Measurements from ENCODE around the gene IDI2. TPM values are rescaled to one million over a fixed set of nuclear protein-coding genes. Genes with fewer than 3 reads are reported as not detected.

The IDI2 gene
- total RNA-seq, 1 donor from 2014 or later, result not detected

DNA sequence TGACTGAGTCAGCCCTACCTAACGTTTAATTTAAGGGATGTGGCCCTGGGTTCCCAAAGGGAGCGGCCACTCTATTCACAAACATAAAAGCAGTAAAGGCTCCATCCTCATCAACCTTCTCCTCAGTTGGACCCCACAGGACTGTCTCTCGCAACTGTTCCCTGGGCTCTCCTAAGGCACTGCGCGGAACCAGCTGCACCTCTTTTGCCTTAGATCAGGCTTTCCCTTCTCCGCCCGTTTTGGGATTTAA, 38.1 kb downstream of the IDI2 start:
- Mint-ChIP-seq H3K27me3 (ENCODE audit: unreplicated experiment) (peaks cover 8% of the 10 kb centered on the region), H3K36me3 (ENCODE audit: low read depth, unreplicated experiment) (peaks cover 4% of the 10 kb centered on the region), H3K4me1 (ENCODE audit: unreplicated experiment) (peaks cover 16% of the 10 kb centered on the region), H3K27ac (ENCODE audit: unreplicated experiment) (peak overlapping the region; percentile 61), H3K4me3 (ENCODE audit: unreplicated experiment) (peak overlapping the region; percentile 99), H3K9me3 (ENCODE audit: unreplicated experiment) (no peaks in the 10 kb centered on the region)
- TF ChIP-seq, protein P1, sequence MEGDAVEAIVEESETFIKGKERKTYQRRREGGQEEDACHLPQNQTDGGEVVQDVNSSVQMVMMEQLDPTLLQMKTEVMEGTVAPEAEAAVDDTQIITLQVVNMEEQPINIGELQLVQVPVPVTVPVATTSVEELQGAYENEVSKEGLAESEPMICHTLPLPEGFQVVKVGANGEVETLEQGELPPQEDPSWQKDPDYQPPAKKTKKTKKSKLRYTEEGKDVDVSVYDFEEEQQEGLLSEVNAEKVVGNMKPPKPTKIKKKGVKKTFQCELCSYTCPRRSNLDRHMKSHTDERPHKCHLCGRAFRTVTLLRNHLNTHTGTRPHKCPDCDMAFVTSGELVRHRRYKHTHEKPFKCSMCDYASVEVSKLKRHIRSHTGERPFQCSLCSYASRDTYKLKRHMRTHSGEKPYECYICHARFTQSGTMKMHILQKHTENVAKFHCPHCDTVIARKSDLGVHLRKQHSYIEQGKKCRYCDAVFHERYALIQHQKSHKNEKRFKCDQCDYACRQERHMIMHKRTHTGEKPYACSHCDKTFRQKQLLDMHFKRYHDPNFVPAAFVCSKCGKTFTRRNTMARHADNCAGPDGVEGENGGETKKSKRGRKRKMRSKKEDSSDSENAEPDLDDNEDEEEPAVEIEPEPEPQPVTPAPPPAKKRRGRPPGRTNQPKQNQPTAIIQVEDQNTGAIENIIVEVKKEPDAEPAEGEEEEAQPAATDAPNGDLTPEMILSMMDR (IDR thresholded peaks at IDR 0.05; ENCODE audit: unreplicated experiment), result no peak
- no peak for DNase-seq (ENCODE audit: low spot score)

DNA sequence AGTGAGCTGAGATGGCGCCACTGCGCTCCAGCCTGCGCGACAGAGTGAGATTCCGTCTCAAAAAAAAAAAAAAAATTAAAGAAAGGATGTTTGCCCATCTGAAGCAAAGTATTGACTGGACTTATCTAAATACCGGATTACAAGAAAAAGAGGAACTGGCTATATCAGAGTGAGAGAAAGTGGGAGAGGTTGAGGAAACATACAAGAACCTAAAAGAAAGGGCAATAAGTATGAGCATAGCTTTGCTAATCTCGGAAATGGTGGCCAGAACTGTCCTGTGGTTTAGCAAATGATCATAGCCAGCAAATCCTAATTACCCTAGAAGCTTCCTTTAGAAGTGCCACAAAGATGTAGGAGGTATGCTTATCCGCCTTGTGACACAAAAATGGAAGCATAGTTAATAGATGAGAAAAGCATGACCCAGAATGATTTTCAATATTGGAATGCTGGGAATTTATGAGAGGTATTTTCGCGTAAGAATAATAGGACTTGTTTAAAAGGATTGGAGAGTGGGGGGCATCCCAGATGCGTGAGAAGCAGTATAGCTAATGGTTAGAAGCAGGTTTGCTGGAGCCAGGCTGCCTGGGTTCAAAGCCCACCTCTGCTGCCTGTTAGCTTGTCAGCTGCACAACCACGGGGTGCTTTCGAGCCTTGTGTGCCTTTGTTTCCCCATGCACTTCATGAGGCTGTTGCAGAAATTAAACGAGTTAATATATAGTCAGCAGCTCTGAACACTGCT, 38.6 kb downstream of the IDI2 start:
- Mint-ChIP-seq H3K4me1 (ENCODE audit: unreplicated experiment) (peaks cover 16% of the 10 kb centered on the region), H3K27me3 (ENCODE audit: unreplicated experiment) (peaks cover 8% of the 10 kb centered on the region), H3K9me3 (ENCODE audit: unreplicated experiment) (no peaks in the 10 kb centered on the region), H3K4me3 (ENCODE audit: unreplicated experiment) (peak overlapping the region; percentile 99), H3K27ac (ENCODE audit: unreplicated experiment) (peak overlapping the region; percentile 65), H3K36me3 (ENCODE audit: low read depth, unreplicated experiment) (peaks cover 4% of the 10 kb centered on the region)
- no peak for DNase-seq (ENCODE audit: low spot score)
- TF ChIP-seq, protein P1 (IDR thresholded peaks at IDR 0.05; ENCODE audit: unreplicated experiment), result no peak

DNA sequence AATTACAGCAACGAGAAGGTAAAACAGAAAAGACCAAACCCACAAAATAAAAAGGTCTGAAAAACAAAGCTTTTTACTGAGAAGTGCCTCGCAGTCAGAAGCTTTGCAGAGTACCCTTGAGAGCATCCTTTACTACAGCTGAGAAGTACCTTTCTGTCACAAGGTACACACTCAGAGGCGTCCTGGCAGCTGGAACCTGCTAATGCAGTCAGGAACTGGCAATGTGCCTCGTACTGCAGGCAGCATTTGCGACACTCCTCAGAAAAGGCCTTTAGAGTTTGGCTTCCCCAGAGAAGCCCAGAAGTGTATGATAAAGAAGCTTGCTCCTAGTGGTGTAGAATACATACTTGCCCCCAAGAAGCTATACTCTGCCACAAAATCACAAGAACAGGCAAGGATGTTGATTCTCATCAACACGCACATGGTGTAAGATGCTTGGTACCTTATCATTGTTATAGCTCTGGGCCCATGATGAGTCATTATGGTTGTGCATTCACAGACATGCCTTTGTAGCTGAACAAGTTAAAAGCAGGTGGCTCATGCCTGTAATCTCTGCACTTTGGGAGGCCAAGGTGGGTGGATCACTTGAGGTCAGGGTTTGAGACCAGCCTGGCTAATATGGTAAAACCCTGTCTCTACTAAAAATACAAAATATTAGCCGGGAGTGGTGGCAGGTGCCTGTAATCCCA, 39.4 kb downstream of the IDI2 start:
- Mint-ChIP-seq H3K36me3 (ENCODE audit: low read depth, unreplicated experiment) (peaks cover 4% of the 10 kb centered on the region), H3K27ac (ENCODE audit: unreplicated experiment) (no peak overlapping the region), H3K4me1 (ENCODE audit: unreplicated experiment) (peaks cover 16% of the 10 kb centered on the region), H3K9me3 (ENCODE audit: unreplicated experiment) (no peaks in the 10 kb centered on the region), H3K27me3 (ENCODE audit: unreplicated experiment) (peaks cover 8% of the 10 kb centered on the region), H3K4me3 (ENCODE audit: unreplicated experiment) (no peak overlapping the region)
- TF ChIP-seq, protein P1 (IDR thresholded peaks at IDR 0.05; ENCODE audit: unreplicated experiment), result no peak
- DNase-seq (ENCODE audit: low spot score), result no peak

DNA sequence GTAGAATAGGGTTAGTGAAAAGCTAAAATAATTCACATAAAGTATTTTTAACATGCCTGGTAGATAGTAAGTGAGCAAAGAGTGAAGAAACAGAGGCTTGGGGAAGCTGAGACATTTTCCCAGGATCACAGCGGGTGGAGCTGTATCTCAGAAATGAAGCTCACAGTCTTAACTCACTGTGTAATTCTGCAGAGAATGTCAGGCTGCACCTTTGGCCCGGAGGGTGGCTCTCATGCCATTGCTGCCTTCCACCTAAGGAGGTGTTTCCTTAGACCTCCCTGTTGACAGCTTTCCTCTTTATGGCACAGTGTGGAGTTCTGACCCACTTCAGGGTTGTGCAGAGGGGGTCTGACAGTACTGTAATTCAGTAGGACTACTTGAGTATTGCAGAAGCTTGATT, 40.3 kb downstream of the IDI2 start:
- Mint-ChIP-seq H3K36me3 (ENCODE audit: low read depth, unreplicated experiment) (peaks cover 11% of the 10 kb centered on the region), H3K27ac (ENCODE audit: unreplicated experiment) (no peak overlapping the region), H3K27me3 (ENCODE audit: unreplicated experiment) (peaks cover 10% of the 10 kb centered on the region), H3K4me3 (ENCODE audit: unreplicated experiment) (no peak overlapping the region), H3K4me1 (ENCODE audit: unreplicated experiment) (peaks cover 16% of the 10 kb centered on the region), H3K9me3 (ENCODE audit: unreplicated experiment) (peaks cover 7% of the 10 kb centered on the region)
- TF ChIP-seq, protein P1 (IDR thresholded peaks at IDR 0.05; ENCODE audit: unreplicated experiment), result no peak
- no peak for DNase-seq (ENCODE audit: low spot score)

DNA sequence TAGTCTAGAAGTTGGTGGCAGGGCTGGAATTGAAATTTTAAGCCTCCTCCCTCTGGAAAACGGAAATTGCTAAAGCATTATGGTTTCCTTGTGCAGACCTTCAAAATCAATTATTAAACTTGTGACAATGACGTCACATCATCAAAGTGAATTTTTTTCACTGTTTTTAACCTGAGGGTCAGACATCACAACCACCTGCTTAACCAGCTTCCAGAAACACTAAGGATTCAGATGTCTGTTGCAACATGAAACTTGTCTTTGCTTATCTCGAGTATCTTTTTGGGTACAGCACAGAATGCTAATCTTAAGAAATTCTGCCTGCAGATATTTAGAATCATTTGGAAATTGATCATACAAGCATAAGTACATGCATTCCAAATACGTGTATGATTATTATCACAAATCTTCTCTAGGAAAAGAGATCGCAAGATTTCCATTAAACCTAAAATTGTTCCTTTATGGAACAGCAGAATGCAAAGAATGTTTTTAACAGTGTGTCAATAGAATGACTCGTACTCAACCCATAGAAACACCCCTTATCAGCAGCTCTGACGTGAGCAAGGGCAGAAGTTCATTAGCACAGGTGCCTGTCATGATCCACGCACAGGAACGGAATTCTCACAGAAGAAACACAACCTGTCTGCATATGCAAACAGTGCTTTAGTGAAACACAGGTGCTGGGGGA, 41.5 kb downstream of the IDI2 start:
- Mint-ChIP-seq H3K4me3 (ENCODE audit: unreplicated experiment) (no peak overlapping the region), H3K27ac (ENCODE audit: unreplicated experiment) (no peak overlapping the region), H3K27me3 (ENCODE audit: unreplicated experiment) (peaks cover 5% of the 10 kb centered on the region), H3K4me1 (ENCODE audit: unreplicated experiment) (peaks cover 7% of the 10 kb centered on the region), H3K9me3 (ENCODE audit: unreplicated experiment) (peaks cover 8% of the 10 kb centered on the region), H3K36me3 (ENCODE audit: low read depth, unreplicated experiment) (peaks cover 7% of the 10 kb centered on the region)
- TF ChIP-seq, protein P1 (IDR thresholded peaks at IDR 0.05; ENCODE audit: unreplicated experiment), result no peak
- DNase-seq (ENCODE audit: low spot score), result no peak

Data from endothelial cell (in vitro differentiated cells).